Ovary (tissue), 9 donors: ENCODE measurements around the gene ZRANB2. TPM values are rescaled to one million over a fixed set of nuclear protein-coding genes. Genes with fewer than 3 reads are reported as not detected.

ENCODE experiments used
- DNase-seq, 5 donors: peaks; one replicate each; pipeline ENCODE4 v3.0.0-alpha.2; 2019 to 2020
- H3K27ac ChIP-seq, 2 donors: fragments of 200-600 bp; one replicate each; pipeline versions ENCODE4 v1.5.1 to v1.8.0; 2019 to 2022
- H3K27me3 ChIP-seq: fragments of 200-600 bp; one replicate; pipeline ENCODE4 v1.8.0; 2022
- H3K36me3 ChIP-seq: fragments of 200-600 bp; sonication (generic); one replicate; pipeline ENCODE4 v1.5.1; 2019
- H3K4me1 ChIP-seq: one replicate; pipeline ENCODE4 v1.8.1; 2013; ENCODE audit warnings: mild to moderate bottlenecking, moderate library complexity; ENCODE audit not compliant: insufficient read depth
- H3K4me3 ChIP-seq: fragments of 200-600 bp; sonication (generic); one replicate; pipeline ENCODE4 v1.5.1; 2017
- H3K9me3 ChIP-seq, 2 donors: fragments of 200-600 bp in 1 of 2; sonication (generic) in 1 of 2; one replicate each; pipeline versions ENCODE4 v1.5.1 to v1.8.1; 2013 to 2019; ENCODE audit warnings: mild to moderate bottlenecking in 1 of 2, moderate library complexity in 1 of 2
- EP300 ChIP-seq: sonication (generic); formaldehyde crosslinking; IDR thresholded peaks from one replicate; pipeline ENCODE4 v1.6.1; 2017; ENCODE audit warnings: antibody characterized with exemption
- POLR2A ChIP-seq: fragments of 450-650 bp; IDR thresholded peaks from one replicate; pipeline ENCODE4 v1.6.1; 2017; ENCODE audit warnings: antibody characterized with exemption, mild to moderate bottlenecking, moderate library complexity
- WGBS, 3 donors: extraction: QIAGEN DNeasy Blood & Tissue Kit in 1 of 3; methylation state at CpG; one replicate each; pipeline versions ENCODE4 v1.1.5 to v1.1.7; 2013 to 2017; 5-methylcytosine and 5-hydroxymethylcytosine counted together
- intact Hi-C, 4 donors: fragments of 100-400 bp; cut with DNase I; formaldehyde crosslinking; loops; one replicate each; pipeline versions ENCODE4 v1.11.0 to v1.15.1; 2022 to 2023
- polyA plus RNA-seq, 2 donors: library from polyadenylated mRNA; stranded (reverse); fragments of 200-250 nt in 1 of 2; fragments of 350-450 nt in 1 of 2; fragmentation: Illumina TruSeq in 1 of 2; extraction: RNeasy Lipid Tissue Mini Kit (QIAGEN cat#74804) in 1 of 2; gene quantifications; one replicate each; pipeline ENCODE4 v1.2.3, GENCODE V29; 2013 to 2014
- total RNA-seq, 7 donors: library from RNA; depleted of rRNA in 2 of 7; stranded (reverse); fragments of >200 nt in 2 of 7; fragmentation: NEBNext Ultra II Directional in 3 of 7; extraction: Animal tissue kit (Norgen Biotek cat#: 25700) in 3 of 7; gene quantifications; one replicate each; pipeline versions ENCODE4 v1.1.0 to v1.2.4, GENCODE V29; 2016 to 2023
- TF ChIP-seq, protein P1 (sequence below), 3 donors: fragments of 450-650 bp in 2 of 3; fragments of 200-600 bp in 1 of 3; IDR thresholded peaks; one replicate each; pipeline versions ENCODE4 v1.5.1 to v1.8.0; 2016 to 2022; ENCODE audit warnings: antibody characterized with exemption in 3 of 3, mild to moderate bottlenecking in 1 of 3
- donor health status: DM: no; HTN: no; CAD: no; lungs with moderate emphysema.
- donor health status: DM: no; HTN: no; CAD: no.
- donor health status: Bipolar disorder and iron deficiency.
- donor health status: DM: yes; HTN: yes; CAD: no.
- donor health status: DM: no; HTN: no; CAD: no.
- donor health status: DM: yes; HTN: yes; CAD: no.

Gene ZRANB2
- total and polyA plus RNA-seq, 9 donors, result 53.4 to 109 (median 84.7) TPM

DNA sequence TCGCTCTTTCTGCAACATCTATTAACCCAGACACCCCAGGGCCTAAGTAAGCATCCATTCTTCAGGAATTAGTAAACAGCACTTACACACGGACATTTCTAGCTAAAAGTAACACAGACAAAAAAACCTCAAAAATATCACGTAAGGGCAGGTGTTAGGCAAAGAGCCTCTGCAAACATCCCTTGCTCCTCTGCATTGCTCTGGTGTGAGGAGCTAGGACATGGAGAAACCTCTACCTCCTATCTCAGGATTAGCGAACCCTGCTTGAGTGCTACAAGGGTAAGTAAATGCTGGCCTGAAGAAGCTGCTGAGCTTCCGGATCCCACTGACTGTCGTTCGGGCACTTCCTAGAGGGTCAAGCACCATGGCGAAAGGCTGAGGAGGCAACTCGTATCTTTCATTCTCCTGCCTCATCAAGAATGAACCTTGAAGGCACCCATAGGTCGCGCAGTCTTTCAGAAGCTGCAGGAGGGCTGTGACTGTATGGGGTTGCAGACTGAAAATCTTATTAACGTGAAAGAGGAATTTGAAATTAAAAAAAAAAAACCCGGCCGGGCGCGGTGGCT lies 35.3 kb downstream of the ZRANB2 start:
- Histone ChIP-seq H3K4me1 (peaks cover 4% of the 10 kb centered on the region), H3K4me3 (peak overlapping the region; percentile 45), H3K36me3 (no peaks in the 10 kb centered on the region), H3K27me3 (no peaks in the 10 kb centered on the region), H3K9me3 (no peaks in the 10 kb centered on the region), H3K27ac (no peak overlapping the region)
- no peak for DNase-seq
- TF ChIP-seq POLR2A, result no peak
- TF ChIP-seq EP300, result no peak
- TF ChIP-seq, protein P1, sequence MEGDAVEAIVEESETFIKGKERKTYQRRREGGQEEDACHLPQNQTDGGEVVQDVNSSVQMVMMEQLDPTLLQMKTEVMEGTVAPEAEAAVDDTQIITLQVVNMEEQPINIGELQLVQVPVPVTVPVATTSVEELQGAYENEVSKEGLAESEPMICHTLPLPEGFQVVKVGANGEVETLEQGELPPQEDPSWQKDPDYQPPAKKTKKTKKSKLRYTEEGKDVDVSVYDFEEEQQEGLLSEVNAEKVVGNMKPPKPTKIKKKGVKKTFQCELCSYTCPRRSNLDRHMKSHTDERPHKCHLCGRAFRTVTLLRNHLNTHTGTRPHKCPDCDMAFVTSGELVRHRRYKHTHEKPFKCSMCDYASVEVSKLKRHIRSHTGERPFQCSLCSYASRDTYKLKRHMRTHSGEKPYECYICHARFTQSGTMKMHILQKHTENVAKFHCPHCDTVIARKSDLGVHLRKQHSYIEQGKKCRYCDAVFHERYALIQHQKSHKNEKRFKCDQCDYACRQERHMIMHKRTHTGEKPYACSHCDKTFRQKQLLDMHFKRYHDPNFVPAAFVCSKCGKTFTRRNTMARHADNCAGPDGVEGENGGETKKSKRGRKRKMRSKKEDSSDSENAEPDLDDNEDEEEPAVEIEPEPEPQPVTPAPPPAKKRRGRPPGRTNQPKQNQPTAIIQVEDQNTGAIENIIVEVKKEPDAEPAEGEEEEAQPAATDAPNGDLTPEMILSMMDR (IDR thresholded peaks at IDR 0.05), result no peak
- intact Hi-C loops, result loop anchor here in 2 of 4 donors (5.0 to 10.0 kb wide), 3 partner anchors 358 to 521 kb away; no protein-coding TSS in a partner anchor
- 81 to 89% (median 88%) methylated on average over 16 of the region's 16 CpGs for WGBS, 3 donors

DNA sequence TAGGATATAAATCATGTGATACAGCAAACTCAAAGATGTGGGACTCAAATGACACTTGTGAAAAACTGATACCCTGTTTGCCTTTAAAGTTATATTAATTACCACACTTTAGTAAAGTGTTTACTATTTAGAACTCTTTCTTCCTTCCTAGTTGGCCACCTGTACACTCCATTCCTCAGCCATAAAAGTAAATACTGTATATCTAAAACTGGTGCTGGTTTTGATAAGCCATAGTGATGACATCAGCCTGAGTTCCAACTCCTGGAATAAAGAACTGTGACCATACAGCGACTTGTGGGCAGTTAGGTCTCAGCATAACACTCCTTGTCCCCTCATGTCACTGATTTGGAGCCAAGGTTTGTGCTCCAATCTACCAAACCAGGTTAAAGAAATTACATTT lies 36.0 kb downstream of the ZRANB2 start:
- TF ChIP-seq POLR2A (no peak), EP300 (no peak)
- TF ChIP-seq, protein P1 (IDR thresholded peaks at IDR 0.05), result no peak
- Histone ChIP-seq H3K27me3 (no peaks in the 10 kb centered on the region), H3K36me3 (no peaks in the 10 kb centered on the region), H3K27ac (no peak overlapping the region), H3K4me1 (peaks cover 4% of the 10 kb centered on the region), H3K4me3 (peak overlapping the region; percentile 45), H3K9me3 (no peaks in the 10 kb centered on the region)
- 84 to 92% (median 86%) methylated on average over 1 of the region's 1 CpG for WGBS, 3 donors
- no peak for DNase-seq
- intact Hi-C loops, result loop anchor here in 2 of 4 donors (5.0 to 10.0 kb wide), 3 partner anchors 358 to 520 kb away; no protein-coding TSS in a partner anchor

GRCh38 chr1:71043065-71043464 lies 37.8 kb downstream of the ZRANB2 start:
- intact Hi-C loops, result loop anchor here in 1 of 4 donors (10.0 kb wide), 1 partner anchor 518 kb away; no protein-coding TSS in a partner anchor
- TF ChIP-seq EP300 (no peak), POLR2A (no peak)
- TF ChIP-seq, protein P1 (IDR thresholded peaks at IDR 0.05), result no peak
- Histone ChIP-seq H3K4me3 (no peak overlapping the region), H3K36me3 (no peaks in the 10 kb centered on the region), H3K4me1 (peaks cover 4% of the 10 kb centered on the region), H3K27ac (no peak overlapping the region), H3K9me3 (no peaks in the 10 kb centered on the region), H3K27me3 (no peaks in the 10 kb centered on the region)
- DNase-seq, result no peak

DNA sequence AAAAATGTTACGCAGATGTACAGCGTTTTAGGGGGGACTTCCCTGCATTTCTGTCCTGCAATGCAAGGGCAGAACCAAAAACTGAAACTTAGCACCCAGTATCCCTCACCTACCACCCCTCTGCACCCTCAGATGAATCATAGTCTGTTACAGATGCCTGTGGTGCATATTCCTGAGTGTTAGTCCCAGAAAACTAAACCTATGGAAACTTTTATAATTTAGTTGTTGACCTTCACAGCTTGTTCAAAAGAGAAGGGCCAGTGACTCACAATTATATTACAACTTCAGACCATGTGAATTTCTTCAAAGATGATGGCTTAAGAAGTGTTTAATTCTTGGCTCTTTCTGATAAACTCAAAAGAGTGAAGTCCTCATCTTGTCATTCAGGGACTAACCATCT lies 39.0 kb downstream of the ZRANB2 start:
- H3K27ac ChIP-seq, result no peak overlapping the region
- H3K36me3 ChIP-seq, result no peaks in the 10 kb centered on the region
- H3K4me1 ChIP-seq, result peaks cover under 1% of the 10 kb centered on the region
- intact Hi-C loops, result loop anchor here in 1 of 4 donors (10.0 kb wide), 1 partner anchor 517 kb away; no protein-coding TSS in a partner anchor
- H3K9me3 ChIP-seq, result no peaks in the 10 kb centered on the region
- no peak overlapping the region for H3K4me3 ChIP-seq
- 47 to 60% (median 52%) methylated on average over 2 of the region's 2 CpGs for WGBS, 3 donors
- no peak for DNase-seq
- no peaks in the 10 kb centered on the region for H3K27me3 ChIP-seq
- TF ChIP-seq EP300 (no peak), POLR2A (no peak)
- TF ChIP-seq, protein P1 (IDR thresholded peaks at IDR 0.05), result no peak
